Aorta (tissue), 5 donors: ENCODE results near the gene WARS2. TPM values are rescaled to one million over a fixed set of nuclear protein-coding genes. Genes with fewer than 3 reads are reported as not detected.

Experiments
- ATAC-seq: fragments of 200-7000 bp; cut with Tn5 transposase; one replicate; pipeline ENCODE4 v1.9.1; 2022; ENCODE audit warnings: moderate library complexity; ENCODE audit not compliant: low FRiP score
- DNase-seq, 2 donors: peaks; one replicate each; pipeline ENCODE4 v3.0.0-alpha.2; 2020
- H3K27ac ChIP-seq, 2 donors: one replicate each; pipeline ENCODE4 v1.5.1; 2013; ENCODE audit warnings: low read length in 2 of 2, mild to moderate bottlenecking in 2 of 2, moderate library complexity in 2 of 2, control low read depth in 1 of 2, inconsistent platforms in 1 of 2, low read depth in 1 of 2
- H3K27me3 ChIP-seq, 2 donors: one replicate each; pipeline ENCODE4 v1.6.1; 2013; ENCODE audit warnings: control low read depth in 1 of 2, low read length in 1 of 2, mild to moderate bottlenecking in 1 of 2, moderate library complexity in 1 of 2; ENCODE audit not compliant: insufficient read depth in 2 of 2, control insufficient read depth in 1 of 2
- H3K36me3 ChIP-seq, 2 donors: one replicate each; pipeline ENCODE4 v1.6.1; 2013; ENCODE audit warnings: control low read depth in 1 of 2, low read length in 1 of 2, mild to moderate bottlenecking in 1 of 2; ENCODE audit not compliant: insufficient read depth in 2 of 2, control insufficient read depth in 1 of 2
- H3K4me1 ChIP-seq, 2 donors: one replicate each; pipeline ENCODE4 v1.6.1; 2013; ENCODE audit warnings: low read length in 2 of 2, control low read depth in 1 of 2, mild to moderate bottlenecking in 1 of 2, moderate library complexity in 1 of 2; ENCODE audit not compliant: insufficient read depth in 2 of 2, control insufficient read depth in 1 of 2
- H3K4me3 ChIP-seq, 2 donors: one replicate each; pipeline ENCODE4 v1.5.1; 2013; ENCODE audit warnings: low read length in 2 of 2, control low read depth in 1 of 2, mild to moderate bottlenecking in 1 of 2
- H3K9me3 ChIP-seq: one replicate; pipeline ENCODE4 v1.6.1; 2013; ENCODE audit warnings: mild to moderate bottlenecking, low read length; ENCODE audit not compliant: control insufficient read depth
- WGBS, 2 donors: extraction: QIAGEN DNeasy Blood & Tissue Kit; methylation state at CpG; one replicate each; pipeline ENCODE4 v1.1.7; 2013; 5-methylcytosine and 5-hydroxymethylcytosine counted together
- intact Hi-C, 2 donors: fragments of 100-400 bp; cut with DNase I; formaldehyde crosslinking; loops; one replicate each; pipeline versions ENCODE4 v1.14.2 to v1.15.0; 2022
- polyA plus RNA-seq, 2 donors: library from polyadenylated mRNA; stranded (reverse); fragments of 200-250 nt; gene quantifications; one replicate each; pipeline ENCODE4 v1.2.3, GENCODE V29; 2013
- total RNA-seq, 2 donors: library from RNA; stranded (reverse); fragmentation: NEBNext Ultra II Directional; extraction: Animal tissue kit (Norgen Biotek cat#: 25700); gene quantifications; one replicate each; pipeline ENCODE4 v1.2.1, GENCODE V29; 2021
- donor health status: healthy with polysubstance abuse.
- donor health status: Bipolar disorder and iron deficiency.
- donor health status: DM: no; HTN: no; CAD: no.
- donor health status: DM: no; HTN: no; CAD: no.
- donor health status: DM: yes; HTN: yes; CAD: no.

WARS2 gene
- total and polyA plus RNA-seq, 4 donors, result 6.6 to 11.5 (median 8.7) TPM

- 97% methylated on average over 22 of the region's 22 CpGs for WGBS, 2 donors
- H3K4me1 ChIP-seq, result no peaks in the 10 kb centered on the region
- intact Hi-C loops, result no loop called here
- no peaks in the 10 kb centered on the region for H3K27me3 ChIP-seq
- H3K27ac ChIP-seq, result no peak overlapping the region
- DNase-seq (no peak), ATAC-seq (no peak)
- no peak overlapping the region for H3K4me3 ChIP-seq
- no peaks in the 10 kb centered on the region for H3K9me3 ChIP-seq
- peaks cover 3 to 4% of the 10 kb centered on the region in 2 donors for H3K36me3 ChIP-seq
Measured at GRCh38 chr1:119032986-119033385, 107.5 kb downstream of the WARS2 start.

GRCh38 chr1:119027759-119028158, 112.7 kb downstream of the WARS2 start:
- no peak for DNase-seq
- Histone ChIP-seq H3K27ac (no peak overlapping the region), H3K4me3 (no peak overlapping the region), H3K9me3 (no peaks in the 10 kb centered on the region), H3K36me3 (peaks cover 0 to 3% of the 10 kb centered on the region in 2 donors), H3K27me3 (no peaks in the 10 kb centered on the region), H3K4me1 (no peaks in the 10 kb centered on the region)
- no peak for ATAC-seq
- 96% methylated on average over 1 of the region's 1 CpG for WGBS, 2 donors
- intact Hi-C loops, result no loop called here

GRCh38 chr1:119026956-119027355, 113.5 kb downstream of the WARS2 start:
- no peak overlapping the region for H3K4me3 ChIP-seq
- ATAC-seq (no peak), DNase-seq (no peak)
- no peak overlapping the region for H3K27ac ChIP-seq
- WGBS, 2 donors, result 92 to 93% methylated on average over 5 of the region's 5 CpGs
- intact Hi-C loops, result no loop called here
- no peaks in the 10 kb centered on the region for H3K27me3 ChIP-seq
- H3K9me3 ChIP-seq, result no peaks in the 10 kb centered on the region
- H3K4me1 ChIP-seq, result no peaks in the 10 kb centered on the region
- peaks cover 0 to 3% of the 10 kb centered on the region in 2 donors for H3K36me3 ChIP-seq

- no peak for DNase-seq
- H3K9me3 ChIP-seq, result no peaks in the 10 kb centered on the region
- no peak overlapping the region for H3K27ac ChIP-seq
- WGBS, 2 donors, result 83 to 92% methylated on average over 2 of the region's 2 CpGs
- H3K36me3 ChIP-seq, result no peaks in the 10 kb centered on the region
- intact Hi-C loops, result no loop called here
- H3K4me1 ChIP-seq, result no peaks in the 10 kb centered on the region
- no peak for ATAC-seq
- no peak overlapping the region for H3K4me3 ChIP-seq
- no peaks in the 10 kb centered on the region for H3K27me3 ChIP-seq
Measured at GRCh38 chr1:119015547-119015946, 124.9 kb downstream of the WARS2 start.

GRCh38 chr1:119012383-119012782, 128.1 kb downstream of the WARS2 start:
- intact Hi-C loops, result no loop called here
- ATAC-seq (no peak), DNase-seq (no peak)
- WGBS, 2 donors, result 87 to 89% methylated on average over 5 of the region's 5 CpGs
- H3K27ac ChIP-seq, result no peak overlapping the region
- no peaks in the 10 kb centered on the region for H3K27me3 ChIP-seq
- H3K36me3 ChIP-seq, result no peaks in the 10 kb centered on the region
- no peaks in the 10 kb centered on the region for H3K9me3 ChIP-seq
- H3K4me1 ChIP-seq, result no peaks in the 10 kb centered on the region
- H3K4me3 ChIP-seq, result no peak overlapping the region

GRCh38 chr1:119011706-119012105, 128.7 kb downstream of the WARS2 start:
- intact Hi-C loops, result no loop called here
- 93 to 97% methylated on average over 3 of the region's 3 CpGs for WGBS, 2 donors
- Histone ChIP-seq H3K4me1 (no peaks in the 10 kb centered on the region), H3K4me3 (no peak overlapping the region), H3K27ac (no peak overlapping the region), H3K27me3 (no peaks in the 10 kb centered on the region), H3K36me3 (no peaks in the 10 kb centered on the region), H3K9me3 (no peaks in the 10 kb centered on the region)
- ATAC-seq (no peak), DNase-seq (no peak)

- Histone ChIP-seq H3K4me1 (no peaks in the 10 kb centered on the region), H3K27ac (no peak overlapping the region)
- WGBS, 2 donors, result 96 to 99% methylated on average over 2 of the region's 2 CpGs
Measured at GRCh38 chr1:119011116-119011515, 129.3 kb downstream of the WARS2 start.

GRCh38 chr1:119010201-119010600, 130.3 kb downstream of the WARS2 start:
- Histone ChIP-seq H3K4me1 (no peaks in the 10 kb centered on the region), H3K9me3 (no peaks in the 10 kb centered on the region), H3K27ac (no peak overlapping the region), H3K4me3 (no peak overlapping the region), H3K36me3 (no peaks in the 10 kb centered on the region), H3K27me3 (no peaks in the 10 kb centered on the region)
- no peak for DNase-seq
- intact Hi-C loops, result no loop called here
- no peak for ATAC-seq
- WGBS, 2 donors, result 83 to 84% methylated on average over 1 of the region's 1 CpG

More at GRCh38 chr1:119011116-119011515, 129.3 kb downstream of the WARS2 start:
- DNase-seq (no peak), ATAC-seq (no peak)
- Histone ChIP-seq H3K27me3 (no peaks in the 10 kb centered on the region), H3K36me3 (no peaks in the 10 kb centered on the region), H3K9me3 (no peaks in the 10 kb centered on the region), H3K4me3 (no peak overlapping the region)
- intact Hi-C loops, result no loop called here

- Histone ChIP-seq H3K4me1 (no peaks in the 10 kb centered on the region), H3K9me3 (no peaks in the 10 kb centered on the region), H3K27ac (no peak overlapping the region), H3K4me3 (no peak overlapping the region), H3K27me3 (peaks cover 0 to 2% of the 10 kb centered on the region in 2 donors), H3K36me3 (no peaks in the 10 kb centered on the region)
- intact Hi-C loops, result no loop called here
- no peak for ATAC-seq
- no peak for DNase-seq
- WGBS, 2 donors, result 20% methylated on average over 2 of the region's 2 CpGs
Measured at GRCh38 chr1:119009312-119009655, 131.2 kb downstream of the WARS2 start.
